H1 (cell line): ENCODE data around the gene NOSIP. TPM values are rescaled to one million over a fixed set of nuclear protein-coding genes. Genes with fewer than 3 reads are reported as not detected.
A peak's percentile ranks its signal among the peaks of the same experiment; 100 is the strongest.

ENCODE experiments used
- ASH2L ChIP-seq: fragments of 200-600, 300-600 bp; sonication (generic); IDR thresholded peaks from one replicate; pipeline ENCODE4 v1.7.1; 2017; ENCODE audit warnings: low read length
- BACH1 ChIP-seq: IDR thresholded peaks from 2 replicates; pipeline ENCODE4 v1.6.1; 2012; ENCODE audit warnings: low read length, improper control_type of control experiment
- BRCA1 ChIP-seq: IDR thresholded peaks from 2 replicates; pipeline ENCODE4 v1.6.1; 2012; ENCODE audit warnings: low read depth, low read length, improper control_type of control experiment
- CBX5 ChIP-seq: fragments of 300-800, 300-1000 bp; sonication (generic); IDR thresholded peaks from 2 replicates; pipeline ENCODE4 v1.7.1; 2016; ENCODE audit warnings: antibody characterized with exemption, low read length, low read depth
- CBX8 ChIP-seq: fragments of 300-800, 300-1000 bp; sonication (generic); IDR thresholded peaks from 2 replicates; pipeline ENCODE4 v1.7.1; 2016; ENCODE audit warnings: low read depth, low read length, borderline replicate concordance
- CEBPB ChIP-seq: IDR thresholded peaks from 2 replicates; pipeline ENCODE4 v1.6.1; 2012; ENCODE audit warnings: low read depth, low read length
- CHD1 ChIP-seq: IDR thresholded peaks from 2 replicates; pipeline ENCODE4 v1.6.1; 2012; ENCODE audit warnings: low read depth, low read length, improper control_type of control experiment
- EP300 ChIP-seq, 2 experiments: IDR thresholded peaks; 1 replicate in 1 of 2; 2 replicates in 1 of 2; pipeline ENCODE4 v1.6.1; 2011 to 2012; ENCODE audit warnings: low read depth in 2 of 2, low read length in 2 of 2, mild to moderate bottlenecking in 2 of 2, borderline replicate concordance in 1 of 2, inconsistent platforms in 1 of 2, moderate library complexity in 1 of 2
- EZH2 ChIP-seq: fragments of 200-600 bp; sonication (generic); IDR thresholded peaks from 2 replicates; pipeline ENCODE4 v1.7.1; 2012; ENCODE audit warnings: low read depth, mild to moderate bottlenecking, moderate library complexity, low read length, inconsistent platforms; ENCODE audit not compliant: severe bottlenecking
- JUN ChIP-seq: IDR thresholded peaks from 2 replicates; pipeline ENCODE4 v1.6.1; 2011; ENCODE audit warnings: low read depth, mild to moderate bottlenecking, improper control_type of control experiment, low read length
- KDM5A ChIP-seq: fragments of 200-600 bp; IDR thresholded peaks from 2 replicates; pipeline ENCODE4 v1.7.1; 2012; ENCODE audit warnings: mild to moderate bottlenecking, low read length, inconsistent platforms, mixed read lengths
- MAFK ChIP-seq: IDR thresholded peaks from 2 replicates; pipeline ENCODE4 v1.6.1; 2012; ENCODE audit warnings: low read depth, mild to moderate bottlenecking, improper control_type of control experiment, low read length
- NRF1 ChIP-seq: IDR thresholded peaks from 2 replicates; pipeline ENCODE4 v1.6.1; 2011; ENCODE audit warnings: mild to moderate bottlenecking, low read depth, low read length, improper control_type of control experiment
- POLR2AphosphoS5 ChIP-seq: IDR thresholded peaks from 2 replicates; pipeline ENCODE4 v1.6.1; 2011; ENCODE audit warnings: low read depth, low read length
- RNF2 ChIP-seq: fragments of 200-900, 300-1000 bp; sonication (generic); IDR thresholded peaks from 2 replicates; pipeline ENCODE4 v1.7.1; 2016; ENCODE audit warnings: borderline replicate concordance, low read depth, mild to moderate bottlenecking, antibody characterized with exemption, low read length; ENCODE audit not compliant: poor library complexity, severe bottlenecking; ENCODE audit errors: missing control alignments
- RXRA ChIP-seq: IDR thresholded peaks from 2 replicates; pipeline ENCODE4 v1.6.1; 2011; ENCODE audit warnings: low read depth, mild to moderate bottlenecking, low read length, moderate library complexity; ENCODE audit not compliant: insufficient read depth
- SAP30 ChIP-seq: fragments of 300-600 bp; sonication (generic); IDR thresholded peaks from 2 replicates; pipeline ENCODE4 v1.7.1; 2012; ENCODE audit warnings: low read length, moderate library complexity, mild to moderate bottlenecking, inconsistent platforms; ENCODE audit not compliant: insufficient read depth, insufficient replicate concordance
- SP4 ChIP-seq: IDR thresholded peaks from 2 replicates; pipeline ENCODE4 v1.6.1; 2012; ENCODE audit warnings: low read length, inconsistent platforms
- SUZ12 ChIP-seq: fragments of 200-600 bp; sonication (generic); IDR thresholded peaks from 2 replicates; pipeline ENCODE4 v1.6.1; 2012; ENCODE audit warnings: mild to moderate bottlenecking, inconsistent platforms, low read length, moderate library complexity, mixed read lengths
- TBP ChIP-seq: IDR thresholded peaks from 2 replicates; pipeline ENCODE4 v1.6.1; 2011; ENCODE audit warnings: low read depth, low read length, improper control_type of control experiment
- YY1 ChIP-seq: IDR thresholded peaks from 2 replicates; pipeline ENCODE4 v1.6.1; 2011; ENCODE audit warnings: low read depth, mild to moderate bottlenecking, low read length
- polyA plus RNA-seq, 7 experiments: library from polyadenylated mRNA; depleted of rRNA in 3 of 7; stranded (reverse) in 5 of 7; unstranded in 2 of 7; fragments of >200 nt in 5 of 7; fragments of 200-250 nt in 2 of 7; gene quantifications; 1 replicate in 5 of 7; 2 replicates in 1 of 7; 4 replicates in 1 of 7; pipeline versions ENCODE4 v1.2.1 to v1.2.3, GENCODE V29; 2011 to 2013; ENCODE audit warnings: missing spikeins in 2 of 7, mixed read lengths in 2 of 7
- total RNA-seq: library from RNA; stranded (reverse); fragmentation: NEBNext Ultra II Directional; extraction: Animal tissue kit (Norgen Biotek cat#: 25700); gene quantifications from 2 replicates; pipeline ENCODE4 v1.2.1, GENCODE V29; 2021
- TF ChIP-seq, protein P1 (sequence below): IDR thresholded peaks from 2 replicates; pipeline ENCODE4 v1.6.1; 2011; ENCODE audit warnings: low read length, improper control_type of control experiment

Gene NOSIP
- total and polyA plus RNA-seq, 2 of the 8 experiments (the other 6 are each of a cell fraction or from before 2014, with no cell fraction given) = 85.1 to 192 TPM

GRCh38 chr19:49580264-49581006, at the start of gene NOSIP (continued):
- TF ChIP-seq CBX5 (no peak), JUN (peak; percentile 47; the same call in 1 of the 2 replicates), CBX8 (no peak), CEBPB (no peak), RNF2 (no peak), BACH1 (no peak), NRF1 (no peak), KDM5A (0 out of 2 replicates have a peak, but pooled peaks have one; percentile 53), YY1 (peak; percentile 73; the same call in 1 of the 2 replicates), EZH2 (no peak), BRCA1 (peak; percentile 31; the same call in 1 of the 2 replicates), RXRA (no peak), CHD1 (no peak), SP4 (peak; percentile 89), SAP30 (peak; percentile 29), TBP (peak; percentile 96), POLR2AphosphoS5 (peak; percentile 99), EP300 (IDR thresholded peaks at IDR 0.05; ENCODE audit: borderline replicate concordance in 1 of 2, low read depth in 2 of 2, low read length in 2 of 2) (0 out of 3 replicates have a peak, but pooled peaks of 1 of the 2 experiments have one; percentile 47), MAFK (no peak), ASH2L (no peak), SUZ12 (no peak)
- TF ChIP-seq, protein P1, sequence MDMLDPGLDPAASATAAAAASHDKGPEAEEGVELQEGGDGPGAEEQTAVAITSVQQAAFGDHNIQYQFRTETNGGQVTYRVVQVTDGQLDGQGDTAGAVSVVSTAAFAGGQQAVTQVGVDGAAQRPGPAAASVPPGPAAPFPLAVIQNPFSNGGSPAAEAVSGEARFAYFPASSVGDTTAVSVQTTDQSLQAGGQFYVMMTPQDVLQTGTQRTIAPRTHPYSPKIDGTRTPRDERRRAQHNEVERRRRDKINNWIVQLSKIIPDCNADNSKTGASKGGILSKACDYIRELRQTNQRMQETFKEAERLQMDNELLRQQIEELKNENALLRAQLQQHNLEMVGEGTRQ = no peak
